OCI-LY3 (cell line): ENCODE measurements around the gene CPED1.

Experiments
- H2AFZ ChIP-seq: fragments of 200-600, 300-600 bp; shearing (Covaris generic); 2 replicates; pipeline ENCODE4 v1.6.0; 2014; ENCODE audit warnings: antibody characterized with exemption, low read depth, low read length
- H3K27ac ChIP-seq: fragments of 200-600, 300-600 bp; sonication (generic); 2 replicates; pipeline ENCODE4 v1.5.1; 2014; ENCODE audit warnings: mild to moderate bottlenecking, low read length, moderate library complexity, mixed read lengths
- H3K27me3 ChIP-seq: fragments of 200-600, 300-600 bp; sonication (generic); 2 replicates; pipeline ENCODE4 v1.6.1; 2014; ENCODE audit warnings: low read depth, low read length, mixed read lengths
- H3K36me3 ChIP-seq: fragments of 200-600, 300-600 bp; sonication (generic); replicated peaks from 2 replicates; pipeline ENCODE3; 2014; ENCODE audit warnings: low read depth, low read length, mixed read lengths
- H3K4me1 ChIP-seq: fragments of 300-600, 200-600 bp; sonication (generic); 2 replicates; pipeline ENCODE4 v1.6.1; 2014; ENCODE audit warnings: low read length, mixed read lengths
- H3K4me2 ChIP-seq: fragments of 200-600, 300-600 bp; sonication (generic); 2 replicates; pipeline ENCODE4 v1.6.1; 2014; ENCODE audit warnings: low read length, mixed read lengths
- H3K4me3 ChIP-seq: fragments of 300-600, 200-600 bp; sonication (generic); 2 replicates; pipeline ENCODE4 v1.5.1; 2014; ENCODE audit warnings: antibody characterized with exemption, mild to moderate bottlenecking, low read length, moderate library complexity
- H3K79me2 ChIP-seq: fragments of 300-600, 200-600 bp; shearing (Covaris generic); 2 replicates; pipeline ENCODE4 v1.6.1; 2014; ENCODE audit warnings: mild to moderate bottlenecking, low read length, mixed read lengths
- H3K9ac ChIP-seq: fragments of 300-600, 200-600 bp; shearing (Covaris generic); 2 replicates; pipeline ENCODE4 v1.6.0; 2014; ENCODE audit warnings: mild to moderate bottlenecking, low read length, moderate library complexity
- H3K9me3 ChIP-seq: fragments of 200-600, 300-600 bp; shearing (Covaris generic); 2 replicates; pipeline ENCODE4 v1.6.1; 2014; ENCODE audit warnings: low read length, mixed read lengths; ENCODE audit not compliant: insufficient read depth
- H4K20me1 ChIP-seq: fragments of 200-600, 300-600 bp; sonication (generic); 2 replicates; pipeline ENCODE4 v1.6.1; 2016; ENCODE audit warnings: low read length, mixed read lengths; ENCODE audit not compliant: insufficient read depth
- CTCF ChIP-seq: fragments of 200-600, 300-600 bp; sonication (generic); IDR thresholded peaks from 2 replicates; pipeline ENCODE4 v1.5.1; 2014; ENCODE audit warnings: antibody characterized with exemption, low read length, low read depth
- EZH2phosphoT487 ChIP-seq: fragments of 200-600 bp; shearing (Covaris generic); IDR thresholded peaks from 2 replicates; pipeline ENCODE4 v1.6.1; 2018; ENCODE audit warnings: antibody characterized with exemption, mixed run types, low read depth

Gene CPED1

GRCh38 chr7:120964088-120964487 is 24.4 kb upstream of the CPED1 start:
- no peaks in the 10 kb centered on the region for H4K20me1 ChIP-seq
- no peak overlapping the region for H3K4me2 ChIP-seq
- TF ChIP-seq EZH2phosphoT487 (no peak), CTCF (no peak)
- peaks cover 20% of the 10 kb centered on the region for H3K36me3 ChIP-seq
- no peaks in the 10 kb centered on the region for H3K27me3 ChIP-seq
- no peaks in the 10 kb centered on the region for H3K79me2 ChIP-seq
- no peak overlapping the region for H3K27ac ChIP-seq
- H3K9me3 ChIP-seq = no peaks in the 10 kb centered on the region
- no peaks in the 10 kb centered on the region for H3K4me1 ChIP-seq
- H3K9ac ChIP-seq = no peak overlapping the region
- H2AFZ ChIP-seq = no peak overlapping the region
- no peak overlapping the region for H3K4me3 ChIP-seq

GRCh38 chr7:120966961-120967360 is 21.6 kb upstream of the CPED1 start:
- Histone ChIP-seq H3K9me3 (no peaks in the 10 kb centered on the region), H3K36me3 (peaks cover 29% of the 10 kb centered on the region), H3K4me1 (no peaks in the 10 kb centered on the region), H3K79me2 (no peaks in the 10 kb centered on the region), H3K4me3 (no peak overlapping the region), H4K20me1 (no peaks in the 10 kb centered on the region), H3K4me2 (no peak overlapping the region), H3K27me3 (no peaks in the 10 kb centered on the region), H2AFZ (no peak overlapping the region), H3K27ac (no peak overlapping the region), H3K9ac (no peak overlapping the region)
- TF ChIP-seq EZH2phosphoT487 = no peak
- no peak for TF ChIP-seq CTCF

- H3K4me3 ChIP-seq = no peak overlapping the region
Measured at GRCh38 chr7:120973849-120974248, 14.7 kb upstream of the CPED1 start.

GRCh38 chr7:120979765-120980499 is 8.6 kb upstream of the CPED1 start:
- Histone ChIP-seq H3K79me2 (no peaks in the 10 kb centered on the region), H3K4me1 (no peaks in the 10 kb centered on the region), H2AFZ (no peak overlapping the region), H3K27me3 (no peaks in the 10 kb centered on the region), H3K9ac (no peak overlapping the region), H3K4me3 (no peak overlapping the region), H3K36me3 (no peaks in the 10 kb centered on the region), H3K27ac (no peak overlapping the region), H3K9me3 (no peaks in the 10 kb centered on the region), H4K20me1 (no peaks in the 10 kb centered on the region), H3K4me2 (no peak overlapping the region)
- no peak for TF ChIP-seq CTCF
- TF ChIP-seq EZH2phosphoT487 = no peak

More at GRCh38 chr7:120973849-120974248, 14.7 kb upstream of the CPED1 start:
- H3K4me2 ChIP-seq = no peak overlapping the region
- no peaks in the 10 kb centered on the region for H3K4me1 ChIP-seq
- TF ChIP-seq EZH2phosphoT487 = no peak
- H2AFZ ChIP-seq = no peak overlapping the region
- H3K9me3 ChIP-seq = no peaks in the 10 kb centered on the region
- H3K79me2 ChIP-seq = no peaks in the 10 kb centered on the region
- no peak overlapping the region for H3K9ac ChIP-seq
- H3K36me3 ChIP-seq = peaks cover 15% of the 10 kb centered on the region
- H3K27me3 ChIP-seq = no peaks in the 10 kb centered on the region
- H4K20me1 ChIP-seq = no peaks in the 10 kb centered on the region
- no peak overlapping the region for H3K27ac ChIP-seq
